Sigmoid colon (tissue), 4 donors: ENCODE results near the gene MAP3K7CL.

Experiments
- POLR2A ChIP-seq, 2 donors: fragments of 450-650 bp; IDR thresholded peaks; one replicate each; pipeline ENCODE4 v1.6.1; 2016; ENCODE audit warnings: antibody characterized with exemption in 2 of 2, mild to moderate bottlenecking in 2 of 2, moderate library complexity in 2 of 2
- POLR2AphosphoS5 ChIP-seq, 4 donors: sonication (generic); formaldehyde crosslinking; IDR thresholded peaks; one replicate each; pipeline ENCODE4 v1.6.1; 2017; ENCODE audit warnings: antibody characterized with exemption in 4 of 4
- TF ChIP-seq, protein P1 (sequence below), 4 experiments: fragments of 450-650 bp in 3 of 4; fragments of 200-600 bp in 1 of 4; IDR thresholded peaks; one replicate each; pipeline ENCODE4 v1.5.1; 2016 to 2019; ENCODE audit warnings: antibody characterized with exemption in 4 of 4, mild to moderate bottlenecking in 3 of 4, moderate library complexity in 2 of 4

DNA sequence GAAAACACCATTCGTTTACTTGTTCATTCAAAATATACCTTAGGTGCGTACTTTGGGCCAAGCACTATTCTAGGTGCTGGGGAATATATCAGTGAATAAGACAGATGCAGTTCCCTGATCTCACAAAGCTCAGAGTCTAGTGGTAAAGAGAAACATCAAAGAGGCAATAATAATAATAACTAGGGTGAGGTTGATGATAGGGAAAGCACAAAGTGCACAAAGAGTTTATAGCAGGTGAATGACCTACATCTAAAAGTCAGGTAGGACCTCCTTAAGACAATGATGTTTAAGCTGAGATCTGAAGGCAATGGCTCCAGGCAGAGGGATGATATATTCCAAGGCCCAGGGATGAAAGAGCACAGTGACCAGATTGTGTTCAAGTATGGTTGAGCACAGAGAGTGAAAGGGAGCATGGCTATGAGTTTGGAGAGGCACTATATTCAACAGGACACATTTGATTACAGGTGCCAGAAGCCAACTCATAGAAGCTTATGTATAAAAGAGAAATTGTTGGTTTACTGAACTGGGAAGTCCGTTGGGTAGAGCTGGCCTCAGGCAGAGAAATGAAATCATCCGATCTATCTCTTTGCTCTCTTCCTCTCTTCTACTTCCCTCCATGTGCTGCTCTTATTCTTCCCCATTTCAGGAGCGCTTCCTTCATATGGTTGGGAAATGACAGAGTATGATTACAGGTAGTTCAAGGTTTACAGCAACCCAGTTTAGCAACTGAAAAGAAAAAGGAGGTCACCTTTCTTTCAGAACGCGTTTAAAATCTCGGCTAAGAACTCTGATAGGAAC, 34.0 kb upstream of the MAP3K7CL start:
- TF ChIP-seq, protein P1, sequence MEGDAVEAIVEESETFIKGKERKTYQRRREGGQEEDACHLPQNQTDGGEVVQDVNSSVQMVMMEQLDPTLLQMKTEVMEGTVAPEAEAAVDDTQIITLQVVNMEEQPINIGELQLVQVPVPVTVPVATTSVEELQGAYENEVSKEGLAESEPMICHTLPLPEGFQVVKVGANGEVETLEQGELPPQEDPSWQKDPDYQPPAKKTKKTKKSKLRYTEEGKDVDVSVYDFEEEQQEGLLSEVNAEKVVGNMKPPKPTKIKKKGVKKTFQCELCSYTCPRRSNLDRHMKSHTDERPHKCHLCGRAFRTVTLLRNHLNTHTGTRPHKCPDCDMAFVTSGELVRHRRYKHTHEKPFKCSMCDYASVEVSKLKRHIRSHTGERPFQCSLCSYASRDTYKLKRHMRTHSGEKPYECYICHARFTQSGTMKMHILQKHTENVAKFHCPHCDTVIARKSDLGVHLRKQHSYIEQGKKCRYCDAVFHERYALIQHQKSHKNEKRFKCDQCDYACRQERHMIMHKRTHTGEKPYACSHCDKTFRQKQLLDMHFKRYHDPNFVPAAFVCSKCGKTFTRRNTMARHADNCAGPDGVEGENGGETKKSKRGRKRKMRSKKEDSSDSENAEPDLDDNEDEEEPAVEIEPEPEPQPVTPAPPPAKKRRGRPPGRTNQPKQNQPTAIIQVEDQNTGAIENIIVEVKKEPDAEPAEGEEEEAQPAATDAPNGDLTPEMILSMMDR (IDR thresholded peaks at IDR 0.05): no peak
- TF ChIP-seq POLR2AphosphoS5 (IDR thresholded peaks at IDR 0.05) (no peak), POLR2A (IDR thresholded peaks at IDR 0.05) (no peak)
